ENCODE results near the gene LPO.

Gene LPO

GRCh38 chr17:58238147-58238634 lies at the start of gene LPO:
TSS of gene LPO (plus strand) at chr17:58238584. CDS start at chr17:58242980, 4,396 bp downstream.
- no peak for DNase-seq (ENCODE audit: low read depth)

DNA sequence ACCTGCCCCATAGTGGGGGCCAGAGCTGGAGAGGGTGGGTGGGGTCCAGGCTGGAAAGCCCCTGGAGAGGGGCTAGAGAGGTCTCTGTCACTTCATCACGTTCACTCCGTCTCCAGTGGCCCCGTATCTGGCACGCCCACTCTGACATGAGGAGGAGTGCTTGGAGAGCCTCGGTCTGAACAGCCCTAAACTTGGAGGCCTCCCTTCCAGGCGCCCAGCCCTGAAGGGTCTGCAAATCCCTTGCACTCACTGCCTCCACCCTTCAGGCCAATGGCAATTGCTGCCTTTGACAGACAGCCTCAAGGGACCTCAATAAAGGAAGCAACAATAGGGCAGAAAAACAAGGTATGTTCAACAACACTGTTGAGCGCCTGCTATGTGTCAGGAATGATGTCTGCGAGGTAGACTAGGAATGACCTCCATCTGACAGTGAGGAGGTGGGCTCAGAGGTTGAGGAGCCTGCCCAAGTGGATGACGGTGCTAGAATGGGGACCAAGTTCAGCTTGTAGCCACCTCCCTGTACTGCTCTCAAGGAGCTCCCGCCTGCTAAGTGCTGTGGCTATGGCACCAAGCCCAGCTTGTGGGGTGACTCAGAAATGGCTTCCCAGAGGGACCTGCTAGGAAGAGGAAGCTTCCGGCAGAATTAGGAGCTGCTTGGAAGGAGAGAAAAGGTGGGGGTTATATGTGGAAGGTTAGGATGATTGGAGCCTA lies 48.8 kb upstream of the LPO start:
- DNase-seq (ENCODE audit: low read depth): no peak

DNA sequence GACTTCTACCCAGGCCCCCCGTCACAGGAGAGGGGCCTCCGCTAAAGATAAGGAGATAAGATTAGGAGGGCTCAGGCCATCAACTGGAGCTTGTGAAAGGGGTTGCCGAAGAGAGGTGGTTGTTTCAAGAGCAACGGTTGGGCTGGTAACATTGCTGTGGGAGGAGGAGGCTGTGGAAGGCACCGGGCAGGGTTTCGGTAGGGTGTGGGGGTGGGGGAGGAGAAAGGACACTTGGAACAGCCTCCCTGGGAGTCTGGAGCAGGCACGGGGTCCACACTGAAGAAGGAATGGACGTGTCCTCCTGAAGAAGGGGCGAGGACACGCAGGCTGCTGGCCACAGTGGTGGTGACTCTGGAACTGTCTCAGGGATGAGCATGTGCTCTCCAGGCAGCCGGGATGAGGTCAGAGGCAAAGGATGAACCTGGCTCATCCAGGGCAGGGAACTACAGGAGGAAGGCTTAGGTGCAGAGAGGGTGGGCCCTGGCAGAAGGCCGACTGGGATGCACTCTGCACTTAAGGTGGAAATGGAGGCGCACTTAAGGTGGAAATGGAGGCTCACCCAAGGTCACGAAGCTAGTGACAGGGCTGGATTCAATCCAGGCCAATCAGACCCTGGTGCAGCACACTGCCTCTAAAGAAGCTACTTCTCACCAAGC lies 47.0 kb upstream of the LPO start:
- DNase-seq (ENCODE audit: low read depth): no peak

DNA sequence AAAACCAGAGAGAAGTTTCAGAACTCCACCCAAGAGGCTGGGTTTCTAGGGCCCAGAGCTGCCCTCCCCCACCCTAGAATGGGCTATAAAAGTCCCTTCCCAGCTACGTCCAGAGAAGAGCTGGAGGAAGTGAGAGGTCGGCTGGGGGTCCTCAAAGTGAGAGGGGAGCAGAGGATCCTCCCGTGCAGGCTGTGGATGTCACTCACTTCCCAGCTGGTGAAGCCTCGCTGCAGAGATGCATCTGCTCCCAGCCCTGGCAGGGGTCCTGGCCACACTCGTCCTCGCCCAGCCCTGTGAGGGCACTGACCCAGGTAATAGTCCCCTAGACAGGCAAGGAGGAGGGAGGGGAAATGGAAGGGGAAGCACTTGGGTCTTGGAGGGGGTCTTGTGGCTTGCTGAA lies 45.8 kb upstream of the LPO start, which contains the start of gene EPX:
TSS of gene EPX (plus strand) at position 115 of the 400 bp plus-strand sequence. CDS start at position 236, 121 bp downstream.
- DNase-seq (ENCODE audit: low read depth): no peak

DNA sequence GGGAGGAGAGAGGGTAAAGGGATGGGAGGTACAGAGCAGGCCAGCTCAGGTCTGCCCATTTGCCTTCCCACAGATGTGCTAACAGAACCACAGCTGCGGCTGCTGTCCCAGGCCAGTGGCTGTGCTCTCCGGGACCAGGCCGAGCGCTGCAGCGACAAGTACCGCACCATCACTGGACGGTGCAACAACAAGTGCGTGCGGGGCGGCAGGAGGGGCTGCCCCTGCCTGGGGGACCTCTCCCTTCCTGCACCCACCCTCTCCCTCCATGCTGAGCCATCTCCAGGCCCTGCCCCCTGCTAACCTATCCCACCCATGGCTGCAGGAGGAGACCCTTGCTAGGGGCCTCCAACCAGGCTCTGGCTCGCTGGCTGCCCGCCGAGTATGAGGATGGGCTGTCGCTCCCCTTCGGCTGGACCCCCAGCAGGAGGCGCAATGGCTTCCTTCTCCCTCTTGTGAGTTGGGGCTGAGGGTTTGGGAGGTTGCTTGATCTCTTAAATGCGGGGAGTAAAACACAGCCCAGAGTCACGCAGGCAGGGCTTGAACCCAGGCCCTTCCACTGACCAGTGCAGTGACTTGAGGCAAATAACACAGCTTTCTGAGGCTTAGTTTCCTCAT lies 44.6 kb upstream of the LPO start:
- no peak for DNase-seq (ENCODE audit: low read depth)

GRCh38 chr17:58195518-58196123 lies 42.8 kb upstream of the LPO start:
- no peak for DNase-seq (ENCODE audit: low read depth)

DNA sequence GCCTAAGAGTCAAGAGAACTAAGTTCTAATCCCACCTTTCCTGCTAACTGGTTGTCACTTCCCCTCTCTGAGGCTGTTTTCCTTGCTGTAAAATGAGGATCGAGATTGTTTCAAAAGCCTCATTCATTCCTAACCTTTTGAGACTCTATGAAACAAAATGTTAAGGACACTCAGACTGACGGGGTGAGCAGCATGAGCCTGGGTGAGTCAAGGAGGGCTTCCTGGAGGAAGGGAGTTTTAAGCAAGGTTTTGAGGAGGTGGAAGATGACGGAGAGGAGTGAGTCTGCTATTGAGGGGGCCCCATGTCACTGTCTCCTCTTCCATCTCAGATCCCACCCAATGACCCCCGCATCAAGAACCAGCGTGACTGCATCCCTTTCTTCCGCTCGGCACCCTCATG lies 41.8 kb upstream of the LPO start:
- no peak for DNase-seq (ENCODE audit: low read depth)

DNA sequence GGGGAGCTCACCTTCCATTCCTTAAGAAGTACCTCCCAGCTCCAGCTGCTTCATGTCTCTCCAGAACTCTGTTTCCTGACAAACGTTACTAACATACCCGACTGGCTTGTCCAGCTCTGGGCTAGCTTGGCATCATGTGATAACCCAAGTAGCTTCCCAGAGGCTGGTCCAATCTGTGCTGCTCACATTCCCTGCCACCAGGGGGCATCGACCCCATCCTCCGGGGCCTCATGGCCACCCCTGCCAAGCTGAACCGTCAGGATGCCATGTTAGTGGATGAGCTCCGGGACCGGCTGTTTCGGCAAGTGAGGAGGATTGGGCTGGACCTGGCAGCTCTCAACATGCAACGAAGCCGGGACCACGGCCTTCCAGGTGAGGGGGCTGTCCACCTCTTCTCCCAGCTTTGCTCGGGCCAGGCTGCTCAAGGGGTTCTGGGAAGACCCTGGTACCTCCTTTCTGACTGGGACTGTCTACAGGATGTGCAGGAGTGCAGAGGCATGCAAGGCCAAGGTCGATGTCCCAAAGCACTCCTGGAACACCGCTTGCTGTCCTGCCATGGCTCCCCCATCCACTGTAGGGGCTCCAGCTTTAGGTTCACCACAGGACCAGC lies 38.3 kb upstream of the LPO start:
- DNase-seq (ENCODE audit: low read depth): peak; percentile 32

DNA sequence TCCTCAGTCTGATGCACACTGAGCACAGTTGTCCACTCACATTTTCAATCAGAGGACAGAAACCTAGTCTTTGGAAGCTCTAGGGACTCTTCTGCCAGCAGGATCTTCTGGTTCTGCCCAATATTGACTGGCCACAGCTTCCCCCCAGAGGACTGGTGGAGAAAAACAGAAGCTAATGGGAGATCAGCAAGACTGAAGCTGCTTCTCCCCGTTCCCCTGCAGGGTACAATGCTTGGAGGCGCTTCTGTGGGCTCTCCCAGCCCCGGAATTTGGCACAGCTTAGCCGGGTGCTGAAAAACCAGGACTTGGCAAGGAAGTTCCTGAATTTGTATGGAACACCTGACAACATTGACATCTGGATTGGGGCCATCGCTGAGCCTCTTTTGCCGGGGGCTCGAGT lies 35.5 kb upstream of the LPO start:
- no peak for DNase-seq (ENCODE audit: low read depth)

DNA sequence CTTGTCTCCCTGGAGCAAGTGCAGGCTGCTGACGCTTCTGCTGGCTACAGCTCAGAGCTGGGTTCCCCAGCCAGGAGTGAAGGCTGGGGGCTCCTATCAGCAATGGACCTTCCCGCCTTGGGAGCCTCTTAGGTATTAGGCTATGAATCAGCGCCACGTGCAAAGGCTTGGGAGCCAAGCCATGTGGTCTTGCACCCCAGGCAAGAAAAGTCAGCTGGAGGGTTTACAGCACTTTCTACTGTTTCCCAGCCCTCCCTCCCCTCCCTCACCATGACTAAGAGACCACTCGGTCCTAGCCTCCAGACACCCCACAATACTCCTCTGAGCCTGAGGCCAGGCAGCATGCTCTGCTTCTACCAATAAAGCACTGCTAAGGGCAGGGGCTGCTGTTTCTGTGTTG lies 33.6 kb upstream of the LPO start:
- DNase-seq (ENCODE audit: low read depth): no peak

GRCh38 chr17:58205936-58206335 lies 32.4 kb upstream of the LPO start:
- DNase-seq (ENCODE audit: low read depth): no peak

- no peak for DNase-seq (ENCODE audit: low read depth)
Measured at GRCh38 chr17:58207451-58207850, 30.9 kb upstream of the LPO start.

- DNase-seq (ENCODE audit: low read depth): no peak
Measured at GRCh38 chr17:58208344-58208743, 30.0 kb upstream of the LPO start.

- no peak for DNase-seq (ENCODE audit: low read depth)
Measured at GRCh38 chr17:58210922-58211321, 27.5 kb upstream of the LPO start.

DNA sequence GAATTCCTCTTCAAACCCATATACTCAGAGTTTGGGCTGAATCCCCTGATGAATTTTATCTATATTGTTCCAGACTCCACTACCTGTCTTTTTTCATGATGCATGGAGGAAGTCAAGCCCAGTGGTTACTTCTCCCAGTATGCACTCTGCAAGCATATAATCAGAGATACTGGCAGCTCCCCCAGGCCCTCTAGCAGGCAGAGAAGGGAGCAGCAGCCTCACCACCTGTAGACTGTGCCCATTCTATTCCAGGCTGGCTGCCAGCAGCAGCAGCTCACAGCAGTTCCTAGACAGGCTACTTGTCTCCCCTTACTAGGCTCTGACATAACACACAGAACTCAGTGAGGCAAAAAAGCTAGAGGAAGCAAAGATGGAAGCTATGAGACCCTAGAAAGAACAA lies 22.7 kb upstream of the LPO start:
- DNase-seq (ENCODE audit: low read depth): no peak

DNA sequence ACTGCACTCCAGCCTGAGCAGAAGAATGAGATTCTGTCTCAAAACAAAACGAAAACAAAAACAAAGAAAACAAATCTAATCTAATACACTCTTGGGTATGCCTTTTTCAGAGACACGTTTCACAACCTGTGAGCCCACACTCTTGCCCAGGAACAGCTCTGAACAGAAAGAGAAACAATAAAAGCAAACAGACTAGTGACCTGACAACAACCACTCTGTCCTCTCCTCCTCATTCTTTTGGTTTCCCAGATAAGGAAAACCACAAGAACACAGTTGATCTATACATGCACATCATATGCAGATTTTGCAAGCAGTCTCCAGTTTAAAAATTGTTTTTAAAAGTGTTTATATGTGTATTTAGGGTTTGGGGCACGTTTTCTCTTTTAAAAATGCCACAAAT lies 20.6 kb upstream of the LPO start:
- DNase-seq (ENCODE audit: low read depth): no peak

- DNase-seq (ENCODE audit: low read depth): peak; percentile 95
Measured at GRCh38 chr17:58219007-58219788, 19.2 kb upstream of the LPO start, which contains the start of gene MKS1. TSS of gene MKS1 (minus strand) at chr17:58219255. CDS start at chr17:58219230, 25 bp downstream.

DNA sequence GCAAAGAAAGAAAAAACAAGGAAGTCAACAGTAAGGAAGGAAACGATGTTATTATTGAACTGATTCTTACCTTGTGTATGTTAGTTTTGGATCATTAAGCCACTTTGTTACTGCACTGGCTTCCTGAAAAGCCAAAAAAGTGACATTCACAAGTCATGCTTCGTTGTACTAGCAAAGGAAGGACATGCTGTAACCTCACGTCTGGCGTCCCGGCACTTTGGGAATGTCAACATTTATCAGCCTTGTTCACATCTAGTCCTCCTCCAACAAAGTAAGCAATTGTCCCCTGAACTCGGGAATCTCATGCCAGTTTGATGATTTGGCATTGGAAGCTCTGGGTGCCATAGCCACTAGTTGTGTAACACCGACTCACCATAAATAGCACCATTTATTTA lies 18.6 kb upstream of the LPO start:
- no peak for DNase-seq (ENCODE audit: low read depth)

DNA sequence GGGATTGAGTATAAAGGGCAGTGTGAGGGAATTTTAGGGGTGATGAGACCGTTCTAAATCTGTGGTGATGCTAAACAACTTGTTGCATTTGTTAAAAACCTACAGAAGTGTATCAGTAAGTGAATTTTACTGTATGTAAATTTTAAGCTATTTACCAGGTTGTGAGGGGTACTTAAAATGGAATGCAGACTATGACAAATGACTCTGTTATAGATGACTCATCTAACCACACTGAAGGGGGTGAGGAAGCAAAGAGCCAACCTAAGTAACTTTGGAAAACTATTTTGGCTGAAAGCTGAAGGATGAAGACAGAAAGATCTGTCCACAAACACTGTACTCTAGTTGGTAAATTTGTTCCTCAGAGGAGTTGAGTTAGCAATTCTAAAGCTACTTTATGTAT lies 14.1 kb upstream of the LPO start:
- no peak for DNase-seq (ENCODE audit: low read depth)

DNA sequence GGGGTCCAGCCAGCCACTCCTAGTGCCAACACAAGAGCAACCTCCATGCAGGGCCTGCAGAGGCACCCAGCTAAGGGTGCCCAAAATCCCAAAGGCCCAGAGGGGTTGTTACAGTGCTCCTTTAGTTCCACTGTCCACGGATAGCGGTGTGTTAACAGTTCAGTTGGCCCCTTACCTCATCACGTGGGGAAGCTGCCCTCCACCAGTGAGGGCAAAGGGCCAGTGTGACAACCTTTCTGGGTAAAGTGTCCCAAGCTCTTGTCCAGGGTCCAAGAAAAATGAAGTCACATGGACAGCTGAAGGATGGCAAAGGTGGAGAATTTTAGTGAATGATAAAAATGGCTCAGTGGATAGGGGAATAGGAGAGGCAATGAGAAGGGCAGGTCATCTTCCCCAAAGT lies 10.7 kb upstream of the LPO start:
- DNase-seq (ENCODE audit: low read depth): no peak

GRCh38 chr17:58228679-58229078 lies 9.7 kb upstream of the LPO start:
- no peak for DNase-seq (ENCODE audit: low read depth)
